ENCODE data around the gene PNMA8B.

DNA sequence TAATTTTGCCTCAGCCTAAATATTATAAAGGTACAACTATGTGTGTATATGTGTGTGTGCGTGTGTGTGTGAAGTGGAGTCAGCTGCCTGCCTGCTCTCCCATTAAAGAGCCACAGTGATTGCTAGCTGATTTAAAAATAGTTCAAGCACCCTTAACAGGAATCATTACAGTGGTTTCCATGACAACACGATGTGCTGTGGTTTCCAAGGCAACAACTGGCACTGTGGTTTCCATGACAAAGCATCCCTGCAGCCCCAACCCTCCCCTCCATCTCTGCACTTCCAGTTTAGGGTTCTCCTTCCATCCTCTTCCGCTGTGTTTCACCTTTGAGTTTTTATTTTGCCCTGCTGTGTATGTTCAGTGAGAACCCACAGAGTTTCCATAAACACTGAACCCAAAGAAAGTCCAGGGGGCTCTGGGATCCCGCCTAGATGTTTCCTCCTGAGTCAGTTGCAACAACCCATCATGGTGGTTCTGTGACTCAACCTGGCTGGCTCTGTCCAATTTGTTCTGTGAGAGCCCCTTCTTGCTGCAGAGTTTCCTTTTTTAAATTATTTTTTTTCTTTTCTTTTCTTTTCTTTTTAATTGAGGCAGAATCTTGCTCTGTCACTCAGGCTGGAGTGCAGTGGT, 17.2 kb downstream of the PNMA8B start:
- TF ChIP-seq CTCF (IDR thresholded peaks at IDR 0.05) (no peak), POLR2A (IDR thresholded peaks at IDR 0.05) (no peak)

All from esophagus squamous epithelium (tissue), 4 donors.